GM21723 (cell line): ENCODE data around the gene FAM209A.
"Not testable (repeated sequence)": the region's sequence is repeated elsewhere in the genome, so short reads cannot be mapped to it uniquely, and the experiment has no call there.

Source experiments
- ATAC-seq: cut with Tn5 transposase; IDR thresholded peaks from one replicate; pipeline ENCODE4 v1.9.1; 2021; ENCODE audit warnings: mild to moderate bottlenecking, moderate library complexity; ENCODE audit not compliant: unreplicated experiment

The FAM209A gene

GRCh38 chr20:56537997-56538396 lies 13.5 kb downstream of the FAM209A start:
- no peak for ATAC-seq

DNA sequence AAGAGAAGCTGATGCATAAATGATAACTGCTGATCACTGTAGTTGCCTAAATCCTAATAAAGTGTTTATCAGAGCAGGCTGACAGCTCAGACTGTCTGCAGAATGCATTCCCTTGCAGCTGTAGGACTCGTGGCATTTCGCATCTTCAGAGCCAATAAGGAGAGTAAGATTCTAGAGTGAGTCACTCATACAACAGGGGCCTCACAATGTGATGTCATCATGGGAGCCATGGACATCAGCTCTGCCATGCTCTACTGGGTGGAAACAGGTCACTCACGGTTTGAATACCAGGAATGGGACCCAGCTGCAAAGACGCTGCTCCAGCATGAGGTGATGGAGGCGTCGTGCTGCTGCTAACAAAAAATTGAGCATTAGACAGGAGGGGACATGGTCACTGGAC lies 15.9 kb downstream of the FAM209A start:
- no peak for ATAC-seq

DNA sequence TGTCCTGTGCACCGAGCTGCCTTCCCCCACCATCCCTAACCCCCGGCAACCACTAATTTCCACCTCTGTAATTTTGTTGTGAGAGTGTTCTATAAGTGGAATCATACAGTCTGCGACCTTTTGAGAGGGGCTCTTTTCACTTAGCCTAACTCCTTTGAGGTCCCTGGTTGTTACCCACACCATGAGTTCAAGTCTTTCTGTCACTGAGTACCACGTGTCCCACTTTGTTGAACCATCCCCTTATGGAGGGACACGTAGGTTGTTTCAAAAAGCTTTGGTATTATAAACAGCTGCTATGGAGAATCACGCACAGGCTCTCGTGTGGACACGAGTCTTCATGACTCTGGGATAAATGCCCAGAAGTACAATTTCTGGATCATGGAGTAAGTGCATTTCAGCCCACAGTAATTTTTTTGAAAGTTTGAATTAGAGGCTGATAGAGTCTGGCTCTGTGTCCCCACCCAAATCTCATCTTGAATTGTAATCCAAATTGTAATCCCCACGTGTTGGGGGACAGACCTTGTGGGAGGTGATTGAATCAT lies 18.0 kb downstream of the FAM209A start:
- ATAC-seq, result no peak

- no peak for ATAC-seq
Measured at GRCh38 chr20:56551571-56551970, 27.0 kb downstream of the FAM209A start.

- ATAC-seq, result no peak
Measured at GRCh38 chr20:56552911-56553629, 28.5 kb downstream of the FAM209A start.

DNA sequence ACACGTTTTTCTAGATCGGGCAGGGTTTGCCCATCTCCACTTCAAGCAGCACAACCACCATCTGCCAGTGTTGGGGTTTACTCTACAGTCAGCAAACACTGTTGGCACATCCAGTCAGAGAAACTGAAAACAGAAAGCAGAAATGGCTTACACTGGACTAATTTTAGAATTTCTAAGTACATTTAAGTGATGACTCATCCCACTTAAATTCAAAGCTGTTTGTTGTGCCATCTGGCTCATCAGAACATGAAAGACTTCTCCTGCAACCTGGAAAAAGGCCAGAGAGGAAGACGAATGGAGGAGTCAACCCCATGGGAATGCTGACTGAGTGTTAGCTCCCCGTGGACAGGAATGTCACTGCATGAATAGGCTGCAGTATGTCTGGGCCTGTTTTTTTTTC lies 30.3 kb downstream of the FAM209A start:
- ATAC-seq, result peak; percentile 90

DNA sequence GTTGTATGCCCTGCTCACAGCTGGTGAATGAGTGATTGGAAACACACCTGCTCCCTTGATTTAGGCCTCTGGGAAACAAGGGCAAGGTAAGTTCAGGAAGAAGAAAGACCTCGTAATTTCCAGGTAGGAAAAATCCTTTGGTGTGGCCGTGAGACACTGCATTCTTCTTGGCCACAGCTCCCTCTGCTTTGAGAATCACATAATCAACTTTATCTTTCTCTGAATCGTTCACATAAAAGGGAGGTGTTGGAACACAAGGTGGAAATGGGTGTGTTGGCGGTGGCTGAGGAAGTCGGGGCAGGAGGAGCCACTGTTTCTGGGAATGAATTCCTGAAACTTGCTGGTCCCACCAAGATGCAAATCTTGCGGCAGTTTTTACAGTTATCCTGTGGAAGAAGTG lies 34.4 kb downstream of the FAM209A start:
- ATAC-seq, result no peak

DNA sequence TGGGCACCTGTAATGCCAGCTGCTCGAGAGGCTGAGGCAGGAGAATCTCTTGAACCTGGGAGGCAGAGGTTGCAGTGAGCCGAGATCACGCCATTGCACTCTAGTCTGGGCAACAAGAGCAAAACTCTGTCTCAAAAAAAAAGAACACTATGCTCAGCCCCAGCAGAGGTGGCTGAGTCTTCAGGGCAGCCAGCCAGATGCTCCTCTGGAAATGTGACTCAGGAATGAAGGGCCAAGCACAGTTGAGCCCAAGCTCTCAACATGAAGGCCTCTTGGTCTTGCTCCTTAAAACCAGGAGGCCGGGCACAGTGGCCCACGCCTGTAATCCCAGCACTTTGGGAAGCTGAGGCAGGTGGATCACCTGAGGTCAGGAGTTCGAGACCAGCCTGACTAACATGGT lies 40.0 kb downstream of the FAM209A start:
- not testable (repeated sequence) for ATAC-seq

DNA sequence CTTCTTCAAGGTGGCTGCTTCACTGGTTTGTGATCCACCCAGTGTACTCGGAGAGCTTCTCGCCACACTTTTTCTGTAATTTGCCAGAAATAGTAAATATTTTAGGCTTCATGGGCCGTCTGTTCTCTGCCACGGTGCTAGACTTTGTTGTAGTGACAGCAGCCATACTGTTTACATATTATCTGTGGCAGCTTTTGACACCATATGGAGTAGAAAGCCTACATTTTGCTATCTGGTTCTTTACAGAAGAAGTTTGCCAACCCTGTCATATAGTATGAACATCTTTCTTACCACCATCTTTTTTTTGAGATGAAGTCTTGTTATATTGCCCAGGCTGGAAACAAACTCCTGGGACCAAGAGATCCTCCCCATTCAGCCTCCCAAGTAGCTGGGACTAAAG lies 41.0 kb downstream of the FAM209A start:
- ATAC-seq, result no peak

GRCh38 chr20:56566621-56567020 lies 42.1 kb downstream of the FAM209A start:
- no peak for ATAC-seq

- no peak for ATAC-seq
Measured at GRCh38 chr20:56570832-56571231, 46.3 kb downstream of the FAM209A start.

DNA sequence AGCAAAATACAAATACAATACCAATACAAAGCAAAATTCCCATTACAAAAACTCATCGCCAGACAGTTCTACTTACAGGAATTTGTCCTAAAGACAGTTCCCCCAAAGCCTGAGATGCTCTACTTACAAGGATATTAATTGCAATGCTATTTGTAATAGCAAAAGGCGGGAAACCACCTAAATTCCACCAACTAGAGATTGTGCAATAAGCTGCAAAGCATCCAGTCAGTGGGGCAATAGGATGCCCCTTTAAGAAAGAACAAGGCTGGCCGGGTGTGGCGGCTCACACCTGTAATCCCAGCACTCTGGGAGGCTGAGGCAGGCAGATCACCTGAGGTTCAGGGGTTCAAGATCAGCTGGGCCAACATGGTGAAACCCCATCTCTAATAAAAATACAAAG lies 47.6 kb downstream of the FAM209A start:
- no peak for ATAC-seq

DNA sequence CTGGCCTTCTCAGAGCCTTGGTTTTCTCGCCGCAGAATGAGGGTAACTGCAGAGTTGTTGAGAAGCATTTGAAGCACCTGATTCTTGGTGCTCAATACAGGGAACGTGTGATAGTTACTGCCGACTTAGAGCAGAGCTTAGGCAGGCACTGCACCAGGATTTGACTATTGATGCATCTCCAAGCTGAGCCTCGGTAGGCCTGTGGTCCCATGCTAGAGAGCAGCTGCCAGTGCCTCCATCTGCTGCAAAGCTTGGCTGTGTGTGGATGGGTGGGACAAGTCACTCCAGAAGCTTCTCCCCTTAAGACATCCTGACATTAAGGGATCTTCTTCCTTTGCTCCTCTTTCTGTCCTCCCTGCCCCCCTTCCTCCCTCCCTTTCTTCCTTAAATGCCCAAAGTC lies 49.4 kb downstream of the FAM209A start:
- ATAC-seq, result no peak

- no peak for ATAC-seq
Measured at GRCh38 chr20:56574531-56575142, 50.1 kb downstream of the FAM209A start.

DNA sequence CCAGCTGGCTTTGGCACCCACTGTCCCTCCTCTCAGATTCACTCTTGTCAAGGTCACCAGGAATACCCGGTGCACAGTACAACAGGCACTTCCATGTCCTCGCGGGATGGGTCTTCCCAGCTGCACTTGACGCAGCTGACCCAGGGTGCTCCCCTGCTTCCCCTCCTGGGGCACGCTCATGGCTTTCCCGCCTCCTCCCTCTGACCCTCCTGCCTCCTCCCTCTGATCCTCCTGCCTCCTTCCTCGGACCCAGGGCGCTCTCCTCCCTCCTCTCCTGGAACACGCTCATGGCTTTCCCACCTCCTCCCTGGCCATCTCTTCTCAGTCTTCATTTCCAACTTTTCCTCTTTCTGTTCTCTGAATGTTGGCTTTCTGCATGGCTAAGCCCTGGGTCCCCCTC lies 50.6 kb downstream of the FAM209A start:
- no peak for ATAC-seq
